AG09319 (cell line): Measurements from ENCODE around the gene RIN1.

Experiments used
- DNase-seq: peaks from one replicate; pipeline ENCODE4 v3.0.0-alpha.2; 2010; ENCODE audit warnings: low read depth; ENCODE audit errors: extremely low read depth
- TF ChIP-seq, protein P1 (sequence below): IDR thresholded peaks from 2 replicates; pipeline ENCODE4 v1.5.1; 2011; ENCODE audit warnings: low read depth, mild to moderate bottlenecking, inconsistent platforms, low read length, moderate library complexity

Gene RIN1

DNA sequence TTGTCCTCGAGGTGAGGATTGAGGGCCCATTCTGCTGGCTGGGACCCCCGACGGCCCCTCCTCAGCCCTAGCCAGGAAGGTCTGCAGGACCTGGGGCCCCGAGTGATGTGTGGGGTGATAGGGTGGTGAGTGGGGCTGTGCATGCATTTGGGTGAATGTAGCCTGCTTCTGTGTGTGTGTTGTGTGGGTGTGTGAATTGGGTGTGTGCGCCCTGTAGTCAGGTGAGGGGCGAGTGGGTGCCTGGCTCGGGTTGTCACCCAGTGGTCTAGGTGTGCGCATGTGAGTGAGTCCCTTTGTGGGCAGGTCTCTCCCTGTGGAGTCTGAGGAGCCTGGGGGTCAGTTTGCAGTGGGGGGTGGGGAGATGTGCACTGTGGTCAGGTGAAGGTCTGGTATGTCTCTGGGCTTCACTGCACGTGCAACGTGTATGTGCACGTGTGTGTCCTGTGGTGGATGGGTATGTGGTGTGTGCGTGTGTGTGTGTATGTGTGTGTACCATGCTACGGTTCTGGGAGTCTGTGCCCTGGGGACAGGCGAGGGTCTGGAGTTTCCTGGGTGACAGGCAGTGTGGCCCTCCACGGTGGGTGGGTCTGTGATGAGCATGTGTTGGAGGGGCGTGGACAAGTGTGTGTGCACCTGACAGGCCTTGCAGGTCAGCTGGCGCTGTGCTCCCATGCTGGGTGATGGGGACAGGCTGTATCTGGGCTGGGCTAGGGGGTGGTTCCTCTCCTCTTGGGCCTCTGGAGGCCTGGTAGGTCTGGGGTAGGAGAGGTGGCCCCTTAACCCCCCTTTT is 43.5 kb downstream of the RIN1 start:
- TF ChIP-seq, protein P1, sequence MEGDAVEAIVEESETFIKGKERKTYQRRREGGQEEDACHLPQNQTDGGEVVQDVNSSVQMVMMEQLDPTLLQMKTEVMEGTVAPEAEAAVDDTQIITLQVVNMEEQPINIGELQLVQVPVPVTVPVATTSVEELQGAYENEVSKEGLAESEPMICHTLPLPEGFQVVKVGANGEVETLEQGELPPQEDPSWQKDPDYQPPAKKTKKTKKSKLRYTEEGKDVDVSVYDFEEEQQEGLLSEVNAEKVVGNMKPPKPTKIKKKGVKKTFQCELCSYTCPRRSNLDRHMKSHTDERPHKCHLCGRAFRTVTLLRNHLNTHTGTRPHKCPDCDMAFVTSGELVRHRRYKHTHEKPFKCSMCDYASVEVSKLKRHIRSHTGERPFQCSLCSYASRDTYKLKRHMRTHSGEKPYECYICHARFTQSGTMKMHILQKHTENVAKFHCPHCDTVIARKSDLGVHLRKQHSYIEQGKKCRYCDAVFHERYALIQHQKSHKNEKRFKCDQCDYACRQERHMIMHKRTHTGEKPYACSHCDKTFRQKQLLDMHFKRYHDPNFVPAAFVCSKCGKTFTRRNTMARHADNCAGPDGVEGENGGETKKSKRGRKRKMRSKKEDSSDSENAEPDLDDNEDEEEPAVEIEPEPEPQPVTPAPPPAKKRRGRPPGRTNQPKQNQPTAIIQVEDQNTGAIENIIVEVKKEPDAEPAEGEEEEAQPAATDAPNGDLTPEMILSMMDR: no peak

DNA sequence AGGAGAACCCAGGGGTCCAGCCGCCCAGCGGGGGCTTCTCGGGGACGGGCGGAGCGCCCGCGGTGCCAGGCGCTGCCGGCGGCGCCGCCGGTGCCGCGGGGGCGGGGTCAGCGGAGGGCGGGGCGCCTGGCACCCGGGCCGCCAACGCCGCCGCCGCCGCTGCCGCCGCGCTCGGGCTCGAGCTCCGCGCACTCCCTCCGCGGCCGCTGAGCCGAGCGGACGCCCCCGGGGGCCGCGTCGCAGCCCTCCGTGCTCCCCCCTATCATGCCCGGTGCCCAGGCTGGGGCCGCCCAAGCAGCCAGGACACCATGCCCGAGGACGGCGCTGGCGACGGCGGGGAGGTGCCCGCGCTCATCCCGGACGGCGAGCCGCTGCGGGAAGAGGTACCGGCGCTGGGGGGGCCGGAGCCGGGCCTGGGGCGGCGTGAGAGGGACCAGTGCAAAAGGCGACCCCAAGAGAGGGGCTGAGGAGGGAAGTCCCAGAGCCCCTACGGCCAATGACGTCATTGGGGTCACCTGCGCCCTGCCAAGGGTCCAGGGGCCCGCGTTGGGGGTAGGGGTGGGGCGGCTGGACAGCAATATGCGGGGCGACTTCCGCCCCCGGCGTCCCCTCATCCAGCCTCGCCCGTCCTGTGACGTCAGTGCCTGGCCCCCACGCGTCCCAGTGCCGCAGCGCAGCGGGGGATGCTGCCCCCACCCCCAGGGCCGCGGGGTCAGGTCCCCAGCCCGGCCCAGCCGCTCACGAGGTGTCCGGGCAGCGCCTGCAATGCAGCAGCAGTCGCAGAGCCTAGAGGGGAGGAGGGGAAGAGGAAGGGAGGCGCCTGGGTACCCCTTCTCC is 44.3 kb downstream of the RIN1 start, which contains the start of gene TMEM151A:
Gene TMEM151A (plus strand): TSS at position 189 of the 837 bp plus-strand sequence. CDS start 120 bp downstream, at position 309.
- DNase-seq: no peak
- TF ChIP-seq, protein P1: no peak

More for the DNA sequence above, 43.5 kb downstream of the RIN1 start:
- DNase-seq: no peak

DNA sequence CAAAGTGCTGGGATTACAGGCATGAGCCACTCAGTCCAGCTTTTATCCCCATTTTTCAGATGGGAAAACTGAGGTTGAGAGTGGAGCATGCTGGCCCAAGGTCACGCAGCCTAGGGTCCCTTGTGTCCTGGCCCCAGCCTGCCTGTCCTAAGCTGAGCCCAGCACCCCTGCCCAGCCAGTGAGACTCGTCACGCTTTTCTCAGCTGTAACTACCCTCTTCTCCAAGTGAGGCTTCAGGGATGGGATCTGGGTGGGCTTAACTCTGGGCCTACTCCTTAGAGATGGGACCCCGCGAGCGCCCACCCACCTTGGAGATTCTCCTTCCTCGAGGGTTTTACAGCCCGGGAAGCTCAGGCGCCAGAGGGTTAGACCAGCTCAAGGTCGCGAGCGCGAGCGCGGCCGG is 44.9 kb downstream of the RIN1 start:
- DNase-seq: no peak
- TF ChIP-seq, protein P1: no peak

DNA sequence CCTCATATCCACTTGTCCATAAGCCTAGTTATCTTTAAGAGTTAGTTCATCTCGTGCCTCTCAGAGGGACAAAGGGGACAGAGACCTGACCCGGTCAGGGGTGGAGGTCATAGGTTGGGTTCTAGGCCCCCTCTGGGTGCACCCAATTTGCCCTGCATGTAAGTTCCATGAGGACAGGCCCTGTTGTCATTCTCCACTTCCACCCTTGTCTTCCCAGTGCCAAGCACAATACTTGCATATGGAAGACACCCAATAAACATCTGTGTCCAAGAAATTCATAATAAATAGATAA is 46.0 kb downstream of the RIN1 start:
- TF ChIP-seq, protein P1: no peak
- no peak for DNase-seq

DNA sequence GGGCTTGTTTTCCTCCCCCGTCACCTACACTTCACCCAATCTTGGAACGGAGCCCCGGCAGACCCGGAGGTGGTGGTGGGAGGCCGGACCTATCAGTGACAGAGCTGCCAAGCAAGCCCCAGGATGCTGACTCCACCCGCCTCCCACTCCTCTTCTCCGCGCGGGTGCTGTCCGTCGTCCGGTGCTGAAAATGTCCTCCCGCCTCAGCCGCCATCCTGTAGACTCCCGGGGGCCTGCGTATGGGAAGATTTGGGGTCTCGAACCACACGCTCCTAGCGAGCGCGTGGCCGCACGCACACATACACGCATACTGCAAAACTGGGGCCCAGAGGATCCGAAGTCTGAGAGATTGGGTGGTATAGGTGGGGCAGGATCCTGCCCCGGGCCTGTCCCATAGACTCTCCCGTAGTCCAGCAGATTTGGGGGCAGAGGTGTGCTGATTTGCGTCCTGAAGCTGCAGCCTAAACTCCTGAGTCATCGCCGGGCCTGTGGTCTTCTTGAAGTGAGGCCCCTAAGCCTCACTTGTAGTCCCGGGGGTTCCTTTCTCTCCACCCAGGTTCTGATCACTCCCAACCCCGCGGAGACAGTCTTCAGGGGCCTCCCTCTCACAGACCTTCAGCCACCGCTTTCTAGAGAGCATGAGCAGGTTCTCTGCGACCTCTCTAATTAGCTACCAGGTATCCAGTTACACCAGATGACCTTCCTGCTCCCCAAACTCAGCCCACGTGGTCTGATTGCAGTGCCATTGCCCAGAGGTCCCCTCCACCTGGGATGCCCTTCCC is 46.5 kb downstream of the RIN1 start:
- TF ChIP-seq, protein P1: no peak
- DNase-seq: peak; percentile 45

DNA sequence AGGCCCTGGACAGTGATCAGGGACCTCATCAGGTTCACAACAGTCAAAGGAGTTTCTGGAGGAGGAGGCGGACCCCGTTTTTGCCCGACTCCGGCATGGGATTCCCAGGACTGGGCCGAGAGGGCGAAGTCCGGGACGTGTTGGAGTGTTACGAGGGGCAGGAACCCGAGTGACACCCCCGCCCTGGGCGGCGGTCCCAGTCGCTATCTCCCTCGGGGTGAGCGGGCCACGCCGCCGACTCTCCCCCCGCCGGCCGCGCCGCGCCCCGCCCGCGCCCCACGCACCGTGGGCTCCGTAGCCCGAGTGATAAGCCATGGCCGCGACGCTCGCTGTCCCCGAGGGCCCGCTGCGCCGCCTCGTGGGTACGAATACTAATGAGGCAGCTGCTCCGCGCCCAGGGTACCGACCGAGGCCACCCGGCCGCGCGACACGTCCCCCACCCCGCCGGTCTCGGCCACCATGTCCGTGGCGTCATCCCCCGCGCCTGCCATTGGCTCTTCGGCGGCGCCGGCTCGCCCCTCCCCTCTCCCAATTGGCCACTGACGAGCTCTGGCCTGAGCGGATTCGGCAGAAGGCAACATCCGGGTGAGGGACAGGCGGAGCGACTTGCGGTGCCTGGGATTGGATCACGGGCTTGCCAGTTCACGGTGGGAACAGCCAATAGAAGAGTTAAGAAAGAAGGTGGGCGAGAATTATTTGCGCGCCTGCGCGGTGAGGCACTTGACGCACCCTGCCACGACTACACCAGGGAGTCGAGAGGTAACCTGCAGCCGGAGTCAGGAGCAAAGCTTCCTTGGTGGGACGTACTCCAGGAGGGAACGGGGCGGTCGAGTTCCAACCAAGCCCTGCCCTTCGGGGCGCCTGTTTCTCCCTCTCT is 47.3 kb downstream of the RIN1 start, which contains the start of gene YIF1A:
Gene YIF1A (minus strand): TSS at position 473 of the 877 bp plus-strand sequence. CDS start 158 bp downstream, at position 315.
- peak; percentile 99 for DNase-seq
- TF ChIP-seq, protein P1: no peak
